HEK293 (cell line): Measurements from ENCODE around the gene FAM76B.

Experiments used
- CTCF ChIA-PET: fragments of 350-600 bp; formaldehyde crosslinking; extraction: SDS; loops from one replicate; lab custom pipeline; 2021; ENCODE audit warnings: antibody characterized with exemption; lab: Yijun Ruan, JAX
- POLR2A ChIA-PET: fragments of 300-600 bp; formaldehyde crosslinking; extraction: SDS; loops from one replicate; lab custom pipeline; 2020; ENCODE audit warnings: antibody characterized with exemption, inconsistent platforms; lab: Yijun Ruan, JAX
- H3K27ac ChIP-seq: fragments of 200-500 bp; sonication (Bioruptor generic); 2 replicates; pipeline ENCODE4 v1.5.1; 2014; ENCODE audit warnings: low read depth, low read length, control low read depth, inconsistent platforms; ENCODE audit errors: extremely low read depth
- H3K36me3 ChIP-seq, 2 experiments: fragments of 200-500 bp in 1 of 2; sonication (Bioruptor generic) in 1 of 2; 1 replicate in 1 of 2; 2 replicates in 1 of 2; pipeline ENCODE4 v1.5.1; 2014 to 2017; ENCODE audit warnings: inconsistent platforms in 2 of 2, low read length in 2 of 2; ENCODE audit not compliant: control insufficient read depth in 2 of 2, insufficient read depth in 1 of 2
- H3K4me1 ChIP-seq: fragments of 200-500 bp; sonication (Bioruptor generic); 2 replicates; pipeline ENCODE4 v1.5.1; 2014; ENCODE audit warnings: mild to moderate bottlenecking, low read length, inconsistent platforms; ENCODE audit not compliant: control insufficient read depth, insufficient read depth
- H3K4me3 ChIP-seq: 2 replicates; pipeline ENCODE4 v1.5.1; 2011; ENCODE audit warnings: low read depth, mild to moderate bottlenecking, control low read depth, low read length, moderate library complexity
- H3K9me3 ChIP-seq: fragments of 200-500 bp; sonication (Bioruptor generic); 2 replicates; pipeline ENCODE4 v1.5.1; 2014; ENCODE audit warnings: low read depth, low read length, inconsistent platforms; ENCODE audit not compliant: control insufficient read depth, insufficient read depth
- GLIS1 ChIP-seq: fragments of 450-650 bp; formaldehyde crosslinking; IDR thresholded peaks from 2 replicates; pipeline ENCODE4 v1.5.1; 2016; ENCODE audit warnings: missing biosample characterization, missing genetic modification characterization
- HOXA7 ChIP-seq: sonication (generic); formaldehyde crosslinking; IDR thresholded peaks from 2 replicates; pipeline ENCODE4 v1.8.1; 2022; ENCODE audit warnings: missing genetic modification reagents, borderline replicate concordance
- MZF1 ChIP-seq: fragments of 450-650 bp; formaldehyde crosslinking; IDR thresholded peaks from 2 replicates; pipeline ENCODE4 v1.5.1; 2017; ENCODE audit warnings: missing biosample characterization, missing genetic modification characterization, borderline replicate concordance
- ZBTB20 ChIP-seq: fragments of 450-650 bp; formaldehyde crosslinking; IDR thresholded peaks from 2 replicates; pipeline ENCODE4 v1.5.1; 2016; ENCODE audit warnings: missing biosample characterization, missing genetic modification characterization
- ZBTB7A ChIP-seq: fragments of 450-650 bp; formaldehyde crosslinking; IDR thresholded peaks from 2 replicates; pipeline ENCODE4 v1.5.1; 2016; ENCODE audit warnings: low read depth, missing biosample characterization, missing genetic modification characterization
- ZFHX2 ChIP-seq: fragments of 450-650 bp; formaldehyde crosslinking; conservative IDR thresholded peaks from 2 replicates; pipeline ENCODE4 v1.5.1; 2016; ENCODE audit warnings: missing biosample characterization, missing genetic modification characterization
- ZNF10 ChIP-seq: fragments of 450-650 bp; formaldehyde crosslinking; IDR thresholded peaks from 2 replicates; pipeline ENCODE4 v1.5.1; 2017; ENCODE audit warnings: missing biosample characterization, missing genetic modification characterization
- ZNF121 ChIP-seq: fragments of 450-650 bp; formaldehyde crosslinking; IDR thresholded peaks from 2 replicates; pipeline ENCODE4 v1.5.1; 2016; ENCODE audit warnings: missing biosample characterization, missing genetic modification characterization
- ZNF138 ChIP-seq: fragments of 450-650 bp; formaldehyde crosslinking; IDR thresholded peaks from 2 replicates; pipeline ENCODE4 v1.5.1; 2016; ENCODE audit warnings: missing biosample characterization, missing genetic modification characterization, borderline replicate concordance
- ZNF157 ChIP-seq: fragments of 450-650 bp; formaldehyde crosslinking; IDR thresholded peaks from 2 replicates; pipeline ENCODE4 v1.5.1; 2016; ENCODE audit warnings: missing biosample characterization, missing genetic modification characterization
- ZNF19 ChIP-seq: fragments of 450-650 bp; formaldehyde crosslinking; IDR thresholded peaks from 2 replicates; pipeline ENCODE4; 2016; ENCODE audit warnings: missing biosample characterization, missing genetic modification characterization, low read depth
- ZNF23 ChIP-seq: fragments of 450-650 bp; formaldehyde crosslinking; IDR thresholded peaks from 2 replicates; pipeline ENCODE4 v1.5.1; 2016; ENCODE audit warnings: missing biosample characterization, missing genetic modification characterization, borderline replicate concordance
- ZNF239 ChIP-seq: fragments of 450-650 bp; formaldehyde crosslinking; IDR thresholded peaks from 2 replicates; pipeline ENCODE4 v1.5.1; 2016; ENCODE audit warnings: missing biosample characterization, missing genetic modification characterization
- ZNF335 ChIP-seq: fragments of 450-650 bp; formaldehyde crosslinking; conservative IDR thresholded peaks from 2 replicates; pipeline ENCODE4 v1.5.1; 2016; ENCODE audit warnings: missing biosample characterization, missing genetic modification characterization
- ZNF394 ChIP-seq: fragments of 450-650 bp; formaldehyde crosslinking; IDR thresholded peaks from 2 replicates; pipeline ENCODE4 v1.5.1; 2016; ENCODE audit warnings: missing biosample characterization, missing genetic modification characterization, mild to moderate bottlenecking, moderate library complexity, borderline replicate concordance
- ZNF510 ChIP-seq: fragments of 450-650 bp; formaldehyde crosslinking; IDR thresholded peaks from 2 replicates; pipeline ENCODE4 v1.5.1; 2018; ENCODE audit warnings: mild to moderate bottlenecking, missing genetic modification characterization, missing biosample characterization; ENCODE audit not compliant: insufficient replicate concordance
- ZNF529 ChIP-seq: fragments of 450-650 bp; formaldehyde crosslinking; IDR thresholded peaks from 2 replicates; pipeline ENCODE4 v1.5.1; 2017; ENCODE audit warnings: missing genetic modification characterization, missing biosample characterization; ENCODE audit not compliant: insufficient replicate concordance
- ZNF558 ChIP-seq: fragments of 450-650 bp; formaldehyde crosslinking; IDR thresholded peaks from 2 replicates; pipeline ENCODE4 v1.5.1; 2016; ENCODE audit warnings: missing biosample characterization, missing genetic modification characterization
- ZNF561 ChIP-seq: fragments of 450-650 bp; IDR thresholded peaks from 2 replicates; pipeline ENCODE4 v1.5.1; 2018; ENCODE audit warnings: missing biosample characterization, missing genetic modification characterization, borderline replicate concordance
- ZNF610 ChIP-seq: fragments of 450-650 bp; formaldehyde crosslinking; IDR thresholded peaks from 2 replicates; pipeline ENCODE4 v1.5.1; 2016; ENCODE audit warnings: missing biosample characterization, missing genetic modification characterization, borderline replicate concordance
- ZNF677 ChIP-seq: fragments of 450-650 bp; IDR thresholded peaks from 2 replicates; pipeline ENCODE4 v1.5.0; 2018; ENCODE audit warnings: missing biosample characterization, mild to moderate bottlenecking, missing genetic modification characterization, moderate library complexity
- ZSCAN16 ChIP-seq: fragments of 450-650 bp; formaldehyde crosslinking; IDR thresholded peaks from 2 replicates; pipeline ENCODE4 v1.5.1; 2016; ENCODE audit warnings: missing biosample characterization, missing genetic modification characterization
- TF ChIP-seq, protein P1 (sequence below): fragments of 450-650 bp; formaldehyde crosslinking; IDR thresholded peaks from 2 replicates; pipeline ENCODE4 v1.5.1; 2017; ENCODE audit warnings: missing biosample characterization, missing genetic modification characterization
- TF ChIP-seq, protein P2 (sequence below): fragments of 450-650 bp; formaldehyde crosslinking; conservative IDR thresholded peaks from 2 replicates; pipeline ENCODE4 v1.5.1; 2016; ENCODE audit warnings: low read depth, missing biosample characterization, missing genetic modification characterization
- TF ChIP-seq, protein P3 (sequence below): fragments of 450-650 bp; formaldehyde crosslinking; IDR thresholded peaks from 2 replicates; pipeline ENCODE4 v1.5.1; 2016; ENCODE audit warnings: missing biosample characterization, missing genetic modification characterization
- TF ChIP-seq, protein P4 (sequence below): fragments of 450-650 bp; formaldehyde crosslinking; IDR thresholded peaks from 2 replicates; pipeline ENCODE4; 2016; ENCODE audit warnings: missing biosample characterization, missing genetic modification characterization
- TF ChIP-seq, protein P5 (sequence below): fragments of 450-650 bp; formaldehyde crosslinking; IDR thresholded peaks from 2 replicates; pipeline ENCODE4 v1.5.1; 2016; ENCODE audit warnings: missing biosample characterization, missing genetic modification characterization

FAM76B gene

DNA sequence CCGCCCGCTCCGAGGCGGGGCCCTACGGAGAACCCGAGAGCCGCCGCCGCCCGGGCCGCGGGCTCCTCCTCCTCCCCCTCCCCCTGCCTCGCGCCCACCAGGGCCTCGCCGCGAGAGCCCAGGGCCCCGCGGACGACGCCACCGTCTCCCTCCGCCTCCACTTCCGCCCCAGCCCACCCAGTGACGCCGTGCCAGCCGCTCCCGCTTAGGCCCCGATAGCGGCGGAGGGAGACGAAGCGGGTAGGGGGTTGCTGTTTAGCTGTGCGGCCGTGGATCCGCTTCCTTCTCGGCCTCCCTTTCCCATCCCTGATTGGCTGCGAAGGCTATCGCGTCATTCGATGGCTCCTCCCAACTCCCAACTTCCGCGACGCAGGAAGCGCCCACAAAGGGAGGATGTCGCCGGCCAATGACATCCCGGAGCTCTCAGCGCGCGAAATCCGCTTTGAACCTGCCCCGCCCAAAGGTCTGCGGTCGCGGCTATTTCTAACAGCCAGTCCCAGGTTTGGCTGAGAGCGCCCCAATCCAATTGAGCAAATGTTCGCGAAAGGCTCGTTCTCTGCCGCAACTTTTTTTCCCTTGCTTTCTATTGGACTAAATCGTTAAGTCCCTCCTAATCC lies at the start of gene FAM76B:
Gene FAM76B, minus strand, starts transcription at position 277 of the 617 bp plus-strand sequence. CDS start 304 bp downstream, outside the sequence.
- ChIA-PET CTCF (interaction anchor here (0.6 to 1.5 kb wide), 3 partner anchors 363 to 637 kb away, joined by 3 to 4 read pairs (median 4); no protein-coding TSS in a partner anchor), POLR2A (interaction anchor here (0.5 to 4.2 kb wide), 17 partner anchors 8 to 816 kb away, joined by 3 to 19 read pairs (median 4); partner anchors contain the start of genes CCDC82, CWC15, JRKL and KDM4D)
- no peaks in the 10 kb centered on the region for H3K4me1 ChIP-seq
- TF ChIP-seq HOXA7: no peak
- no peak for TF ChIP-seq ZNF335 (tag by site-specific recombination)
- TF ChIP-seq ZFHX2 (tag by site-specific recombination): peak; percentile 95
- peak; percentile 86 for TF ChIP-seq ZBTB20 (tag by site-specific recombination)
- no peak for TF ChIP-seq ZNF558
- no peak for TF ChIP-seq ZBTB7A (tag by site-specific recombination)
- TF ChIP-seq, protein P1, sequence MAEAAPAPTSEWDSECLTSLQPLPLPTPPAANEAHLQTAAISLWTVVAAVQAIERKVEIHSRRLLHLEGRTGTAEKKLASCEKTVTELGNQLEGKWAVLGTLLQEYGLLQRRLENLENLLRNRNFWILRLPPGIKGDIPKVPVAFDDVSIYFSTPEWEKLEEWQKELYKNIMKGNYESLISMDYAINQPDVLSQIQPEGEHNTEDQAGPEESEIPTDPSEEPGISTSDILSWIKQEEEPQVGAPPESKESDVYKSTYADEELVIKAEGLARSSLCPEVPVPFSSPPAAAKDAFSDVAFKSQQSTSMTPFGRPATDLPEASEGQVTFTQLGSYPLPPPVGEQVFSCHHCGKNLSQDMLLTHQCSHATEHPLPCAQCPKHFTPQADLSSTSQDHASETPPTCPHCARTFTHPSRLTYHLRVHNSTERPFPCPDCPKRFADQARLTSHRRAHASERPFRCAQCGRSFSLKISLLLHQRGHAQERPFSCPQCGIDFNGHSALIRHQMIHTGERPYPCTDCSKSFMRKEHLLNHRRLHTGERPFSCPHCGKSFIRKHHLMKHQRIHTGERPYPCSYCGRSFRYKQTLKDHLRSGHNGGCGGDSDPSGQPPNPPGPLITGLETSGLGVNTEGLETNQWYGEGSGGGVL (tag by site-specific recombination): peak; percentile 90
- TF ChIP-seq, protein P2, sequence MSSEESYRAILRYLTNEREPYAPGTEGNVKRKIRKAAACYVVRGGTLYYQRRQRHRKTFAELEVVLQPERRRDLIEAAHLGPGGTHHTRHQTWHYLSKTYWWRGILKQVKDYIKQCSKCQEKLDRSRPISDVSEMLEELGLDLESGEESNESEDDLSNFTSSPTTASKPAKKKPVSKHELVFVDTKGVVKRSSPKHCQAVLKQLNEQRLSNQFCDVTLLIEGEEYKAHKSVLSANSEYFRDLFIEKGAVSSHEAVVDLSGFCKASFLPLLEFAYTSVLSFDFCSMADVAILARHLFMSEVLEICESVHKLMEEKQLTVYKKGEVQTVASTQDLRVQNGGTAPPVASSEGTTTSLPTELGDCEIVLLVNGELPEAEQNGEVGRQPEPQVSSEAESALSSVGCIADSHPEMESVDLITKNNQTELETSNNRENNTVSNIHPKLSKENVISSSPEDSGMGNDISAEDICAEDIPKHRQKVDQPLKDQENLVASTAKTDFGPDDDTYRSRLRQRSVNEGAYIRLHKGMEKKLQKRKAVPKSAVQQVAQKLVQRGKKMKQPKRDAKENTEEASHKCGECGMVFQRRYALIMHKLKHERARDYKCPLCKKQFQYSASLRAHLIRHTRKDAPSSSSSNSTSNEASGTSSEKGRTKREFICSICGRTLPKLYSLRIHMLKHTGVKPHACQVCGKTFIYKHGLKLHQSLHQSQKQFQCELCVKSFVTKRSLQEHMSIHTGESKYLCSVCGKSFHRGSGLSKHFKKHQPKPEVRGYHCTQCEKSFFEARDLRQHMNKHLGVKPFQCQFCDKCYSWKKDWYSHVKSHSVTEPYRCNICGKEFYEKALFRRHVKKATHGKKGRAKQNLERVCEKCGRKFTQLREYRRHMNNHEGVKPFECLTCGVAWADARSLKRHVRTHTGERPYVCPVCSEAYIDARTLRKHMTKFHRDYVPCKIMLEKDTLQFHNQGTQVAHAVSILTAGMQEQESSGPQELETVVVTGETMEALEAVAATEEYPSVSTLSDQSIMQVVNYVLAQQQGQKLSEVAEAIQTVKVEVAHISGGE (tag by site-specific recombination): peak; percentile 93
- peak; percentile 62 for TF ChIP-seq GLIS1 (tag by site-specific recombination)
- peak; percentile 82 for TF ChIP-seq ZNF561
- no peak for TF ChIP-seq ZNF394 (tag by site-specific recombination)
- no peak for TF ChIP-seq ZNF19 (tag by site-specific recombination)
- TF ChIP-seq ZNF610 (tag by site-specific recombination): peak; percentile 76; the same call in 1 of the 2 replicates
- no peak for TF ChIP-seq ZNF23 (tag by site-specific recombination)
- TF ChIP-seq ZNF510 (tag by site-specific recombination): no peak
- TF ChIP-seq ZNF10 (tag by site-specific recombination): no peak
- no peak for TF ChIP-seq ZNF529 (tag by site-specific recombination)
- TF ChIP-seq ZNF239: no peak
- TF ChIP-seq ZNF677: no peak
- TF ChIP-seq ZSCAN16 (tag by site-specific recombination): no peak
- no peak for TF ChIP-seq ZNF138 (tag by site-specific recombination)
- no peak for TF ChIP-seq ZNF157 (tag by site-specific recombination)
- TF ChIP-seq, protein P3, sequence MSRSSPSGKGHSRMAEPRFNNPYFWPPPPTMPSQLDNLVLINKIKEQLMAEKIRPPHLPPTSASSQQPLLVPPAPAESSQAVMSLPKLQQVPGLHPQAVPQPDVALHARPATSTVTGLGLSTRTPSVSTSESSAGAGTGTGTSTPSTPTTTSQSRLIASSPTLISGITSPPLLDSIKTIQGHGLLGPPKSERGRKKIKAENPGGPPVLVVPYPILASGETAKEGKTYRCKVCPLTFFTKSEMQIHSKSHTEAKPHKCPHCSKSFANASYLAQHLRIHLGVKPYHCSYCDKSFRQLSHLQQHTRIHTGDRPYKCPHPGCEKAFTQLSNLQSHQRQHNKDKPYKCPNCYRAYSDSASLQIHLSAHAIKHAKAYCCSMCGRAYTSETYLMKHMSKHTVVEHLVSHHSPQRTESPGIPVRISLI (tag by site-specific recombination): peak; percentile 80
- TF ChIP-seq, protein P4, sequence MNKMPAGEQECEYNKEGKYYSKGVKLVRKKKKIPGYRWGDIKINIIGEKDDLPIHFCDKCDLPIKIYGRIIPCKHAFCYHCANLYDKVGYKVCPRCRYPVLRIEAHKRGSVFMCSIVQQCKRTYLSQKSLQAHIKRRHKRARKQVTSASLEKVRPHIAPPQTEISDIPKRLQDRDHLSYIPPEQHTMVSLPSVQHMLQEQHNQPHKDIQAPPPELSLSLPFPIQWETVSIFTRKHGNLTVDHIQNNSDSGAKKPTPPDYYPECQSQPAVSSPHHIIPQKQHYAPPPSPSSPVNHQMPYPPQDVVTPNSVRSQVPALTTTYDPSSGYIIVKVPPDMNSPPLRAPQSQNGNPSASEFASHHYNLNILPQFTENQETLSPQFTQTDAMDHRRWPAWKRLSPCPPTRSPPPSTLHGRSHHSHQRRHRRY (tag by site-specific recombination): no peak
- no peak for TF ChIP-seq MZF1 (tag by site-specific recombination)
- TF ChIP-seq, protein P5, sequence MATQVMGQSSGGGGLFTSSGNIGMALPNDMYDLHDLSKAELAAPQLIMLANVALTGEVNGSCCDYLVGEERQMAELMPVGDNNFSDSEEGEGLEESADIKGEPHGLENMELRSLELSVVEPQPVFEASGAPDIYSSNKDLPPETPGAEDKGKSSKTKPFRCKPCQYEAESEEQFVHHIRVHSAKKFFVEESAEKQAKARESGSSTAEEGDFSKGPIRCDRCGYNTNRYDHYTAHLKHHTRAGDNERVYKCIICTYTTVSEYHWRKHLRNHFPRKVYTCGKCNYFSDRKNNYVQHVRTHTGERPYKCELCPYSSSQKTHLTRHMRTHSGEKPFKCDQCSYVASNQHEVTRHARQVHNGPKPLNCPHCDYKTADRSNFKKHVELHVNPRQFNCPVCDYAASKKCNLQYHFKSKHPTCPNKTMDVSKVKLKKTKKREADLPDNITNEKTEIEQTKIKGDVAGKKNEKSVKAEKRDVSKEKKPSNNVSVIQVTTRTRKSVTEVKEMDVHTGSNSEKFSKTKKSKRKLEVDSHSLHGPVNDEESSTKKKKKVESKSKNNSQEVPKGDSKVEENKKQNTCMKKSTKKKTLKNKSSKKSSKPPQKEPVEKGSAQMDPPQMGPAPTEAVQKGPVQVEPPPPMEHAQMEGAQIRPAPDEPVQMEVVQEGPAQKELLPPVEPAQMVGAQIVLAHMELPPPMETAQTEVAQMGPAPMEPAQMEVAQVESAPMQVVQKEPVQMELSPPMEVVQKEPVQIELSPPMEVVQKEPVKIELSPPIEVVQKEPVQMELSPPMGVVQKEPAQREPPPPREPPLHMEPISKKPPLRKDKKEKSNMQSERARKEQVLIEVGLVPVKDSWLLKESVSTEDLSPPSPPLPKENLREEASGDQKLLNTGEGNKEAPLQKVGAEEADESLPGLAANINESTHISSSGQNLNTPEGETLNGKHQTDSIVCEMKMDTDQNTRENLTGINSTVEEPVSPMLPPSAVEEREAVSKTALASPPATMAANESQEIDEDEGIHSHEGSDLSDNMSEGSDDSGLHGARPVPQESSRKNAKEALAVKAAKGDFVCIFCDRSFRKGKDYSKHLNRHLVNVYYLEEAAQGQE: no peak
- no peak for TF ChIP-seq ZNF121

More for the DNA sequence above, at the start of gene FAM76B:
- Histone ChIP-seq H3K9me3 (no peaks in the 10 kb centered on the region), H3K27ac (peak within 1 kb of the TSS; percentile 80), H3K36me3 (peaks cover 12 to 31% of the 10 kb centered on the region in 2 experiments), H3K4me3 (peak within 1 kb of the TSS; percentile 99)
